Upper lobe of left lung (tissue), 4 donors: ENCODE data around the gene LGALS7B.

ENCODE experiments used
- CTCF ChIP-seq, 6 experiments: fragments of 450-650 bp in 4 of 6; fragments of 200-600 bp in 2 of 6; sonication (generic) in 2 of 6; IDR thresholded peaks; one replicate each; pipeline ENCODE4 v1.5.1; 2016 to 2019; ENCODE audit warnings: antibody characterized with exemption in 6 of 6
- EP300 ChIP-seq, 4 donors: sonication (generic); formaldehyde crosslinking; IDR thresholded peaks; one replicate each; pipeline ENCODE4 v1.5.1; 2017; ENCODE audit warnings: antibody characterized with exemption in 4 of 4, control low read depth in 2 of 4
- POLR2A ChIP-seq, 4 donors: fragments of 450-650 bp; IDR thresholded peaks; one replicate each; pipeline ENCODE4 v1.5.1; 2016 to 2017; ENCODE audit warnings: antibody characterized with exemption in 4 of 4, mild to moderate bottlenecking in 2 of 4
- POLR2AphosphoS5 ChIP-seq, 2 donors: sonication (generic); formaldehyde crosslinking; IDR thresholded peaks; one replicate each; pipeline ENCODE4 v1.5.1; 2017; ENCODE audit warnings: antibody characterized with exemption in 2 of 2

- TF ChIP-seq CTCF (IDR thresholded peaks at IDR 0.05) (no peak), POLR2AphosphoS5 (IDR thresholded peaks at IDR 0.05) (no peak), POLR2A (IDR thresholded peaks at IDR 0.05) (no peak), EP300 (IDR thresholded peaks at IDR 0.05) (no peak)
Observed at GRCh38 chr19:38801359-38802095, 12.5 kb downstream of the LGALS7B start.
